ENCODE results near the gene PARVA.

DNA sequence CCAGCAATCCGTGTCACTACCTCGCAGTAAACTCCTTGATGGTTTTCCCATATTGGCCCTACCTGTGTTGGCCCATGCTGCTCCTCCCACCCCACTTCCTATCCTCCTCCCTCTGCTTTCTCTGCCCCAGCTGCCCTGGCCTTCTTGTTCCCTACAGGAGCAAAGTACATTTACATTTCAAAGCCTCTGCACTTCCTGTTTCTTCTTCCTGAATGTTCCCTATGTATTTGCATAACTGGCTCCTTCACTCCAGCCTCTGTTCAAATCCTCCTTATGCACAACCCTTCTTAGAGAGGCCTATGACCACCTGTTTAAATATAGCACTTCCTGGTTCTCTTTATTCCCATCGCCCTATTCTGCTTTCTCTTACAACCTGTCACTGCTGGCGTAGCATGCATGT is 62.2 kb downstream of the PARVA start:
- TF ChIP-seq, protein P1, sequence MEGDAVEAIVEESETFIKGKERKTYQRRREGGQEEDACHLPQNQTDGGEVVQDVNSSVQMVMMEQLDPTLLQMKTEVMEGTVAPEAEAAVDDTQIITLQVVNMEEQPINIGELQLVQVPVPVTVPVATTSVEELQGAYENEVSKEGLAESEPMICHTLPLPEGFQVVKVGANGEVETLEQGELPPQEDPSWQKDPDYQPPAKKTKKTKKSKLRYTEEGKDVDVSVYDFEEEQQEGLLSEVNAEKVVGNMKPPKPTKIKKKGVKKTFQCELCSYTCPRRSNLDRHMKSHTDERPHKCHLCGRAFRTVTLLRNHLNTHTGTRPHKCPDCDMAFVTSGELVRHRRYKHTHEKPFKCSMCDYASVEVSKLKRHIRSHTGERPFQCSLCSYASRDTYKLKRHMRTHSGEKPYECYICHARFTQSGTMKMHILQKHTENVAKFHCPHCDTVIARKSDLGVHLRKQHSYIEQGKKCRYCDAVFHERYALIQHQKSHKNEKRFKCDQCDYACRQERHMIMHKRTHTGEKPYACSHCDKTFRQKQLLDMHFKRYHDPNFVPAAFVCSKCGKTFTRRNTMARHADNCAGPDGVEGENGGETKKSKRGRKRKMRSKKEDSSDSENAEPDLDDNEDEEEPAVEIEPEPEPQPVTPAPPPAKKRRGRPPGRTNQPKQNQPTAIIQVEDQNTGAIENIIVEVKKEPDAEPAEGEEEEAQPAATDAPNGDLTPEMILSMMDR (conservative IDR thresholded peaks at IDR 0.05; ENCODE audit: low read length), result no peak
- TF ChIP-seq EZH2phosphoT487 (IDR thresholded peaks at IDR 0.05; ENCODE audit: borderline replicate concordance, low read depth, low read length), result no peak
